GM23248 (cell line): ENCODE measurements around the gene CIAO1.

Experiments used
- EZH2 ChIP-seq: fragments of 200-600 bp; sonication (generic); IDR thresholded peaks from 2 replicates; pipeline ENCODE4 v1.6.1; 2018; ENCODE audit warnings: antibody characterized with exemption, mild to moderate bottlenecking; ENCODE audit not compliant: insufficient read depth, poor library complexity, severe bottlenecking
- EZH2phosphoT487 ChIP-seq: fragments of 200-600 bp; sonication (generic); IDR thresholded peaks from 2 replicates; pipeline ENCODE4 v1.6.1; 2018; ENCODE audit warnings: antibody characterized with exemption, moderate library complexity, mild to moderate bottlenecking, low read depth; ENCODE audit not compliant: insufficient read depth

- TF ChIP-seq EZH2 (no peak), EZH2phosphoT487 (no peak)
Observed at GRCh38 chr2:96315005-96315399, 49.0 kb downstream of the CIAO1 start.
